NCI-H526 treated with DMSO at 0.1 percent for 48 hours (cell line): ENCODE measurements around the gene CMTM2.

ENCODE experiments used
- DNase-seq: peaks from one replicate; lab custom pipeline; 2025; lab: John Stamatoyannopoulos, UW

CMTM2 gene

GRCh38 chr16:66635406-66635805 is 56.1 kb downstream of the CMTM2 start:
- no peak for DNase-seq

GRCh38 chr16:66636199-66636598 is 56.9 kb downstream of the CMTM2 start:
- DNase-seq, result no peak

- no peak for DNase-seq
Observed at GRCh38 chr16:66637806-66638205, 58.5 kb downstream of the CMTM2 start.
